ENCODE measurements around the gene SLC4A9.

Gene SLC4A9

DNA sequence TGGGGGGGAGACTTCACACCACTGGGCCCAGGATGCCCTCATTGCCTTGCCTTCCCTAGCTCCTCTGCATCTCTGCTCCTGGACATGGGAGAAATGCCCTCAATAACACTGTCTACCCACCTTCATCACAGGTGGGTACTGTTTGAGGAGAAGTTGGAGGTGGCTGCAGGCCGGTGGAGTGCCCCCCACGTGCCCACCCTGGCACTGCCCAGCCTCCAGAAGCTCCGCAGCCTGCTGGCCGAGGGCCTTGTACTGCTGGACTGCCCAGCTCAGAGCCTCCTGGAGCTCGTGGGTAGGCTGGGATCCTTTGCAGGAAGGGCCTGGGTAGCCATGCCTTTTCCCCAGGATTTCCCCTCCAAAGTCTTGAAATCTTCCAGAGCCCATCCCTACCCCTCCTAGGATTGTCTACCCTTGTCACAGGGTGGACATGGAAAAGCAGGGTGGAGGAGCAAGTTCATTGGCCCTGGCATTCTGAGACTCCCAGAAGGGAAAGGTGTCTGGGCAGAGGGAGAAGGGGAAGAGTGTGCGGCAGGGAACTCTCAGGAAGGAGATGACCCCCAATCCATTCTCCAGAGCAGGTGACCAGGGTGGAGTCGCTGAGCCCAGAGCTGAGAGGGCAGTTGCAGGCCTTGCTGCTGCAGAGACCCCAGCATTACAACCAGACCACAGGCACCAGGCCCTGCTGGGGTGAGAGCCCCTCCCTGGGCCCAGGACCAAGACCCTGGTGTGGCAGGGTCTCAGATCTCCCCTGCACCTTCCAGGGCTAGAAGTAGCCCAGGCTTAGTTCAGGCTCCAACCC lies 886 bp downstream of the SLC4A9 start:
- no peak for DNase-seq (ENCODE audit: low read depth in 2 of 2, low spot score in 1 of 2)

DNA sequence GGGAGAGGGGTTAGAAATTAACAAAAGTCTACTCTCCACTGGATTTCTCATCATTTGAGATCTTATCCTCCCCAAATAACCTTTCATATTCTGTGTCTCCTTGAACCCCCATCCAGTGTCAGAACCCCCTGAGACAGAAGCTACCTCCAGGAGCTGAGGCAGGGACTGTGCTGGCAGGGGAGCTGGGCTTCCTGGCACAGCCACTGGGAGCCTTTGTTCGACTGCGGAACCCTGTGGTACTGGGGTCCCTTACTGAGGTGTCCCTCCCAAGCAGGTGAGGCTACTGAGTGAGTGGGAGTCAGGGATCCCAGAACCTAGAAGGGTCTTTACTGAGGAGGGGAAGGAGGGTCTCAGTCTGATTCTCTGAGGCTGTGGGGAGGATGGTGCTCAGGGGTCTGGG lies 1.9 kb downstream of the SLC4A9 start:
- DNase-seq (ENCODE audit: low read depth in 2 of 2, low spot score in 1 of 2) = no peak

DNA sequence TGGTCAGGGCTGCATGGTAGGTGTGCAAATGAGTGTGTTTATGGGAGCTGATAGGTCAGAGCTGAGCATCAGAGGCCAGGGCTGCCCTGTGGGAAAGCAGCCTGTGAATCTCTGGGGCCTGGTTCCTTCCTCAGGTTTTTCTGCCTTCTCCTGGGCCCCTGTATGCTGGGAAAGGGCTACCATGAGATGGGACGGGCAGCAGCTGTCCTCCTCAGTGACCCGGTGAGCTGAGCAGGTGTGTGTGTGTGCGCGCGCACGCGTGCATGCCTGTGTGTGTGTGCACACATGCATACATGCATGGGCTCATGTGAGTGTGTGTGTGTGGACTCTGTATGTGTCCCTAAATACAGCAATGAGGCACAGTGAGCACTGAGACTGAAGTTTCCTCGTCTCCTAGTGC lies 2.3 kb downstream of the SLC4A9 start:
- no peak for DNase-seq (ENCODE audit: low read depth in 2 of 2, low spot score in 1 of 2)

DNA sequence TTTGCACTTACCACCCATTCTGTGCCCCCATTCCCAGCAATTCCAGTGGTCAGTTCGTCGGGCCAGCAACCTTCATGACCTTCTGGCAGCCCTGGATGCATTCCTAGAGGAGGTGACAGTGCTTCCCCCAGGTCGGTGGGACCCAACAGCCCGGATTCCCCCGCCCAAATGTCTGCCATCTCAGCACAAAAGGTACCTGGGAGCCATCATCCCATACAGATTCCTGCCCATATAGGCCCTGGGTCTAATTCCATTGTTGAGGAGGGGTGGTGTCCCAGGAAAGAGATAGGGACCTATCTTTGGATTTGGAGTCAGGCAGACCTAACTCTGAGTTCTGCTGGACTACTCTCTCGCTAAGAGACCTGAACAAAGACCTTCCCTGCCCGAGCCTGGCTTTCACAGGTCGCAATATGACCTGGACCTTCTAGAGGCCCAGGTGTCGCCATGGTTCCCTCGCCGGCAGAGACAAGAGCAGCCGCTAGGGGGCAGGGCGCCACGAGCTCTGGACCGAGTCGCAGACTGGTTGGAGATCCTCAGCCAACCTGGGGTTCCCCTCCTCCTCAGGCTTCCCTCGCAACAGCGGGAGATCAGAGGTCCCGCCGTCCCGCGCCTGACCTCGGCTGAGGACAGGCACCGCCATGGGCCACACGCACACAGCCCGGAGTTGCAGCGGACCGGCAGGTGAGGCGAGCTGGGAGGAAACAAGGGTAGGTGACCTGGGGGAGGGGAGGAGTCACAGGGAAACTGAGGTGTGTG lies 3.1 kb downstream of the SLC4A9 start:
- peak; percentile 53 to 64 for DNase-seq (ENCODE audit: low read depth in 2 of 2, low spot score in 1 of 2)

DNA sequence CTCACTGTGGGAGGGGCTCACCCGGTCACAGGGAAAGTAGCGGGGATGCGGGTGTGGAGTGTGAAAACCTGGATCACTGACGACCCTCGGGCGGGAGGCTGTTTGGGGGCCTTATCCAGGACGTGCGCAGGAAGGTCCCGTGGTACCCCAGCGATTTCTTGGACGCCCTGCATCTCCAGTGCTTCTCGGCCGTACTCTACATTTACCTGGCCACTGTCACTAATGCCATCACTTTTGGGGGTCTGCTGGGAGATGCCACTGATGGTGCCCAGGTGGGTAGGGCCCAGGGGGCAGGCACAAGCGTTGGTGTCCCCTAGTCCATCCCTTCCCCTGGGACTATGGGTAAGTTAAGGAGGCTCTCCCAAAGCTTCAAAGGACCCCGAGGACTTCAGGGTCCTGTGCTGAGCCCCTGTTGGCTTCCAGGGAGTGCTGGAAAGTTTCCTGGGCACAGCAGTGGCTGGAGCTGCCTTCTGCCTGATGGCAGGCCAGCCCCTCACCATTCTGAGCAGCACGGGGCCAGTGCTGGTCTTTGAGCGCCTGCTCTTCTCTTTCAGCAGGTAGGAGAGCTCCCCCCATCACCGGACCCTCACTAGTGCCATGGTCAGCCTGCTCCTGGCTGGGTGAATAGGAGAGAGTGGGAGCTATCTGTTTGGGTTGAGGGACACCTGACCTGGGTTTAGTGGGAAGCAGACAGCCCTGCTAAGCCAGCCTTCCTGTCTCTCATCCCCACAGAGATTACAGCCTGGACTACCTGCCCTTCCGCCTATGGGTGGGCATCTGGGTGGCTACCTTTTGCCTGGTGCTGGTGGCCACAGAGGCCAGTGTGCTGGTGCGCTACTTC lies 3.9 kb downstream of the SLC4A9 start:
- no peak for DNase-seq (ENCODE audit: low read depth in 2 of 2, low spot score in 1 of 2)

DNA sequence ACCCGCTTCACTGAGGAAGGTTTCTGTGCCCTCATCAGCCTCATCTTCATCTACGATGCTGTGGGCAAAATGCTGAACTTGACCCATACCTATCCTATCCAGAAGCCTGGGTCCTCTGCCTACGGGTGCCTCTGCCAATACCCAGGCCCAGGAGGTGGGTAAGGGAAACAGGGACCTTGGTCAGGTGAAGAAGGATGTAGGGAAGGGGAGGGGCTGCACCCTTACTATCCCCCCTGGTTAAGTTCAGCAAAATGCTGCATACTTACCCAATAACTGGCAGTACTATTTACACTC lies 4.4 kb downstream of the SLC4A9 start:
- DNase-seq (ENCODE audit: low read depth in 2 of 2, low spot score in 1 of 2) = no peak

DNA sequence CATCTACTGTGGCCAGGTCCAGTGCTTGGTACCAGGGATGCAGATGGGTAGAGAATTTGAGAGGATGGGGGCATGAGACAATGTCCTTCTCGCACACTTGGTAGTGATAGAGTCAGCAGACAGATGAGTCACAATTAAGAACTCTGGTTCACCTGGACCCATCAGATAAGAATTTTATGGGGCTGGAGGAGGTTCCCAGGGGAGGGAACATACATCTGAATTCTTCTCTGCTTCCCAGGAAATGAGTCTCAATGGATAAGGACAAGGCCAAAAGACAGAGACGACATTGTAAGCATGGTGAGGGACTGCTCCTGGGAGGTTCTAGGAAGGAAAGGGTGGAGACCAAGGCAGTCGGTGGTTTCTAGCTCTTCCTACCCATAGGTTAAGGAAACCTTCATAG lies 5.3 kb downstream of the SLC4A9 start:
- no peak for DNase-seq (ENCODE audit: low read depth in 2 of 2, low spot score in 1 of 2)

DNA sequence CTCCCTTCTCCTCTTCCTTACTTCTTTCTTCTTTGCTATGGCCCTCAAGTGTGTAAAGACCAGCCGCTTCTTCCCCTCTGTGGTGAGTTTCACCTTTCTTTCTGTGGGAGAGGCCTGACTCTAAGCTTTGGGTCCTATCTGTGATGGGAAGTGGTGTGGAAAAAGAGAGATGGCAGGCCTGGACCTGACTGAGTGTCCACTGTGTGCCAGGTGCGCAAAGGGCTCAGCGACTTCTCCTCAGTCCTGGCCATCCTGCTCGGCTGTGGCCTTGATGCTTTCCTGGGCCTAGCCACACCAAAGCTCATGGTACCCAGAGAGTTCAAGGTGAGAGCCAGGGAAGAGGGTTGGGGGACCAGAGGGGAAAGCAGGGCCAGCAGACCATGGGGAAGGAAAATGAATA lies 5.9 kb downstream of the SLC4A9 start:
- no peak for DNase-seq (ENCODE audit: low read depth in 2 of 2, low spot score in 1 of 2)

DNA sequence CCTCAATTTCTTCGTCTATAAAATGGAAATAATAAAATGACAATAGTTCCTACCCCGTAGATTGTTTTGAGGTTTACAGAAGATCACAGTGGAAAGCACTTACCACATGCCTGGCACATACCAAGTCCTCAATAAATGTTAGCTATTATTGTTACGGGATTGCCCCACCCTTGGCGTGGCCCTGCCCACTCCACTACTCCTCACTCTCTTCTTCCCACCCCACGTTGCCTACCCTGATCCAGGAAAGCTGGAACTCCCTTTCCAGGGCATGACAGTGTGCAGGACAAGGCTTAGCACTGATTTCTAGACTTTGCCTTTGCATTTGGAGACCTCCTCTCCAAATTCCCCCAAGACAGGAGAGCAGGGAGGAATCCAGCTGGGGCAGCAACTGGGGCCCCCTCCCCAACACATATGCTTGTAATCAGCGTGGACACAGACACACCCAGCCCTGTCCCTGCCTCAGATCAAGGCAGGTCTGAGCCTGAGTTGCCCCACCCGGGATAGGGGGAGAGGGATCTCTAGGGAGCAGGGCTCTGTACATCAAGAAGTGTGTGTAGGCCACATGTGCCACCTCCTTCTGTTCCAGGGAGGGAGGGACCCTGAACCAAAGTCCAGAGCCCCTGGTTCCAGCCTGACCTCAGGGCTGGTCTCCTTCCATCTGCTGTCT lies 6.7 kb downstream of the SLC4A9 start:
- DNase-seq (ENCODE audit: low read depth in 2 of 2, low spot score in 1 of 2) = no peak

DNA sequence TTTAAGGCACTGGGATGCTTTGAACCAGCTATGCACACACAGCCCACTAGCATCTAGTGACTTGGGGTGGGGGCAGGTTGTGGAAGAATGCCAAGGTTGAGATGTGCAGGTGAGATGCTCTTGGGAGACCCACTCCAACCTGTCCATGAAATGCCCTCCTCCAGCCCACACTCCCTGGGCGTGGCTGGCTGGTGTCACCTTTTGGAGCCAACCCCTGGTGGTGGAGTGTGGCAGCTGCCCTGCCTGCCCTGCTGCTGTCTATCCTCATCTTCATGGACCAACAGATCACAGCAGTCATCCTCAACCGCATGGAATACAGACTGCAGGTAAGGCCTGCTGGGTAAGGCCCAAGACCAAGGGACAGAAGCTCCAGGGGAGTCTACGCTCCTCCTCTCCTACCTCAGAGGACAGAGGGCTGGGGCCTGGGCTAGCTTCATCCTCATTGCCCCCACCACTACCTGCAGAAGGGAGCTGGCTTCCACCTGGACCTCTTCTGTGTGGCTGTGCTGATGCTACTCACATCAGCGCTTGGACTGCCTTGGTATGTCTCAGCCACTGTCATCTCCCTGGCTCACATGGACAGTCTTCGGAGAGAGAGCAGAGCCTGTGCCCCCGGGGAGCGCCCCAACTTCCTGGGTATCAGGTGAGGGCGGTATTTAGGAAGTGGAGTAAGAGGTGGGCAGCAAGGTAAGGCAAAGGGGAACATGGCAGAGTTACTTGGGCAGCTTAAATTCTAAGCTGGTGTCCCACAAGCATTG lies 7.4 kb downstream of the SLC4A9 start:
- no peak for DNase-seq (ENCODE audit: low read depth in 2 of 2, low spot score in 1 of 2)

DNA sequence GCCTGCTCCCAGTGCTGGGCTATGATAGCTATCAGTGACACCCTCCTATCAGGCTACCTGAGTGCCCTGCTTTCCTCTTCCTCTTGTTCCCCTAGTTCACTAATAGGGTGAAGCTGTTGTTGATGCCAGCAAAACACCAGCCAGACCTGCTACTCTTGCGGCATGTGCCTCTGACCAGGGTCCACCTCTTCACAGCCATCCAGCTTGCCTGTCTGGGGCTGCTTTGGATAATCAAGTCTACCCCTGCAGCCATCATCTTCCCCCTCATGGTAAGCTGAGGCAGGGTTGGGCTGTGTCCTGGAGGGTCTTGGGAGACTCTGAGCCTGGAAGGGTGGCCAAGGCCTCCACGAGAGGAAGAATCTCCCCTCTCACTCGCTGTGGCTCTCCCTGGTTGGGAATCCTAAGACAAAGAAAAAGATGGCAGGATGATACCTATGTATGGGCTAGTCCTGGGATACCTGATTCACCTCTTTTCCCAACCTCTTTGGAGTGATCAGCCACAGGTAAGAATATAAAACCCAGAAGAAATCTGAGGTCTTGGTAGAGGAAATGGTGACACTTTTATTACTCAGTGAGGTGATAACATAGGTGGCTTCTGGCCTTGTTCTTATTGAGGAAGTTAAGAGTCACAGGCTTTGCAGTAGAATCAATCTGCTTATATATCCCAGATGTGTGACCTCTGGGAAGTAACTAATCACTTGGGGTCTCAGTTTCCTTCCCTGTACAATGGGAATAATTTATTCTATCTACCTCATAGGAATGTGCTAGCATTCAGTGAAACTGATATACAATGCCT lies 11.6 kb downstream of the SLC4A9 start:
- no peak for DNase-seq (ENCODE audit: low read depth in 2 of 2, low spot score in 1 of 2)

DNA sequence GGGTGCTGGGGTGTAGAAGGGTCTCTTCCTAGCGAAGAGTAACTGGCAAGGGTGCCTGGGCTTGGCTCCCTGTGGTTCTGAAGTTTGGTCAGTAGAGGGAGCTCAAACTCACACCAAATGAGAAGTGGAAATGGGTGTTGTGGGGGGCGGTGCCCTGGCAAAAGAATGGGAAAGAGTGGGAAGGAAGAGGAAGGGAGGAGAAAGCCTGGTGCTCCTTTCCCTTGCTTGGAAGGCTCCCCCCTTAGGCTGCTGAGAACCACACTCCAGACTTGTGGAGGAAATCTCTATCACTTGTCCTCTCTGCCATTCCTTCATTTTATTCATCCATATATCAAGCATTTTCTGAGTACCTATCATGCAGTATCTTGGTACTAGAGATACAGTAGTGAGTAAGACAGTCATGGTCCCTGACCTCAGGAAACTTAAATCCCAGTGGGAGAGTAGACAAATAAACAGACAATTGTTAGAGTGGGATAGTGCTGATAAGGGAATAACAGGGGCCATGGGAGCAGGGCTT lies 13.0 kb downstream of the SLC4A9 start:
- peak in 1 of 2 donors; percentile 6 for DNase-seq (ENCODE audit: low read depth in 2 of 2, low spot score in 1 of 2)

DNA sequence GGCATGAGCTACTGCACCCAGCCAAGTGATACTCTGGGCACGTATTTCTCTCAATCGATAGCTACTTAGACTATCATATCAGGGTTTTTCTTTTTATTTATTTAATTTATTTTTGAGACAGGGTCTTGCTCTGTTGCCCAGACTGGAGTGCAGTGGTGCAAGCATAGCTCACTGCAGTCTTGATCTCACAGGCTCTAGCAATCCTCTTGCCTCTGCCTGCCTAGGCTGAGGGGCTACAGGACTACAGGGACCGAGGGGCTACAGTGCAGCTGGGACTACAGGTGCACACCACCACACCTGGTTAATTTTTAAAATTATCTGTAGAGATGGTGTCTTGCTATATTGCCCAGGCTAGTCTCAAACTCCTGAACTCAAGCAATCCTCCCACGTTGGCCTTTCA lies 21.4 kb downstream of the SLC4A9 start:
- no peak for DNase-seq (ENCODE audit: low read depth in 2 of 2, low spot score in 1 of 2)

DNA sequence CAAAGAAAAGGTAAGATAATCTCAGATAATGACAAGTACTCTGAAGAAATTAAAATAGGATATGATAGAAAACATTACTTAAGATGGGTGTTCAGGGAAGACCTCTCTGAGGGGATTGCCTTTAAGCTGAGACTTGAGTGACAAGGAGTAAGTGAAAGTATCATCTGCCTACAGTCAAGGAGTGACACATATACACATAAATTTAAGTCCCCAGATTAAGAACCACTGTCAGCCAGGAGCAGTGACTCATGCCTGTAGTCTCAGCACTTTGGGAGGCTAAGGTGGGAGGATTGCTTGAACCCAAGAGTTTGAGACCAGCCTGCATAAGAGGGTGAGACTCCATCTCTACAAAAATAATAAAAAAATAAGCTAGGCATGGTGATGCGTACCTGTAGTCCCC lies 22.0 kb downstream of the SLC4A9 start:
- no peak for DNase-seq (ENCODE audit: low read depth in 2 of 2, low spot score in 1 of 2)

DNA sequence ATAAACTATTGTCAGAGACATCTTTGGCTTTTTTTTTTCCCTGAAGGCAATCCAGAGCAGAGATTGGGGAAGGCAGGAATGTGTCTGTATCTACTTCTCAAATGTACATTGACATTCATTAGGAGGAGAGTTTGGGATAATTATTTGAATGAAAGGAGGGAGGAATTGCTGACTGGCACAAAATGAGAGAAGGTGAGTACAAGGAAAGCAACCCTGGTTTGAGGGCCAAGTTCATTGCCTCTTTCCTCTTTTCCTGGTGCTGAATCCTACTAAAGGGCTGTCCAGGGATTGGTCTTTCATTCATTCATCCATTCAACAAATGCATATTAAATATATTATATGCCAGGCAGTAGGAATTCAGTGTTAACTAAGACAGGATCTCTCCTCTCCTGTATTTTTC lies 22.9 kb downstream of the SLC4A9 start:
- DNase-seq (ENCODE audit: low read depth in 2 of 2, low spot score in 1 of 2) = no peak

DNA sequence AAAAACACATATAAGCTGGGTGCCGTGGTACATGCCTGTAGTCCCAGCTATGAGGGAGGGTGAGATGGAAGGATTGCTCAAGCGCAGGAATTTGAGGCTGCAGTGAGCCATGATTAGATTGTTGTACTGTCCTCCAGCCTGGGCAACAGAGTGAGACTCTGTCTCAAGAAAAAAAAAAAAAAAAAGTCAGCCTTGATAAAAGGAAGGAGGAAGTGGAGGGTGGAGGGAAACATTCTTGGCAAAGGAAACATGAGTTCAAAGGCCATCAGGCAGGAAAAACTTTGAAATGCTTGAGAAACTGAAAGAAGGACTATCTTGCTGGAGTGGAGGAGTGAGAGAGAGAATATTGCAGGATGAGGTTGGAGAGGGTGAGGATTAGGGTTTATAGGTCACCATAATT lies 23.3 kb downstream of the SLC4A9 start:
- no peak for DNase-seq (ENCODE audit: low read depth in 2 of 2, low spot score in 1 of 2)

DNA sequence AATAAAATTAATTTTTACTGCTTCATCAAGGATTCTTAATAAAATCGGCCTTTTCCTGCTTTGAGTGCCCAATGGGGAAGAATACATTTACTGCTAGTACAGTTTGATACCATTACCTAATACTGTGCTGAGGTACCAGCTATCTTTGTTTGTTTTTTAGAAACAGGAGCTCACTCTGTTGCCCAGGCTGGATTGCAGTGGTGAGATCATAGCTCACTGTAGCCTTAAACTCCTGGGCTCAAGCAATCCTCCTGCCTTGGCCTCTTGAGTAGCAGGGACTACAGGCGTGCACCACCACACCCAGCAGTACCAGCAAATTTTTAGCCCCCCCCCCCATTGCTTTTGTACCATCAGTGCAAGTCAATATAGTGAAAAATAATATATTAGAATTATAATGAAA lies 28.1 kb downstream of the SLC4A9 start:
- no peak for DNase-seq (ENCODE audit: low read depth in 2 of 2, low spot score in 1 of 2)

DNA sequence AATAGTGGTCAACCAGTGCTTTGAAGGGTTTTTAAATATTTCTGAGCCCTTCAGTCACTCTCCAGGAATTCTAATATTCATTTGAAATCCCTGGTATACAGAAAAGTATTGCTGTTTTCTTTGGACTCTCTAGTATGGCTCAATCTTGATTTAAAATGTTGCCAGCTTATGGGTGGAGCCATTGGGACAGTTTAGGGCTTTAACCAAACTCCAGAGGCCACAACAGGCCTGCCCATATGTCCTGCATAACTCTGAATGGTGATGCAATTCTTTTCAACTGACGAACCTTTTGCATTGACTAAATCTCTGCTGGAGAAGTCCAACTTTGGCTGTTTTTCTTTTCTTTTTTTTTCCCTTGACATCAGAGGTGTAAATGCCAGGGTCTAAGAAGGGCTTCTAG lies 31.3 kb downstream of the SLC4A9 start:
- no peak for DNase-seq (ENCODE audit: low read depth in 2 of 2, low spot score in 1 of 2)

DNA sequence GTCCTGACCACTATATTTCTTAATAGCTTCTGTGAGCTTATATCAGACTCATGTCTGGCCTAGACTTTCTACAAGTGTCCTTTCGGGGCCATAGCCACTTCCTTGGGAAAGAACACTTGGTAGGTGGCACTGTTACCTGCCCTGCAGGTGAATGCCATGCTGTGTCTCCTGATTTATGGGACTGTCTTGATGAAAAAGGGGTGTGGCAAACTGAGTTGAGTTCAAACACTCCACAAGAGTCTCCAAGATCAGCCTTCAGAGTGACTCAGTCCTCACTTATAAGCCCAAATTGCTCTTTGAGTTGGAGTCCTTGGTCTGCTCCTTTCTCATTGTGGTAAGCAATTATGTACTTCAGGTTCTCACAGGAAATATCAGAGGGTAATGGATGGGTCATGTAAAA lies 31.7 kb downstream of the SLC4A9 start:
- DNase-seq (ENCODE audit: low read depth in 2 of 2, low spot score in 1 of 2) = no peak

DNA sequence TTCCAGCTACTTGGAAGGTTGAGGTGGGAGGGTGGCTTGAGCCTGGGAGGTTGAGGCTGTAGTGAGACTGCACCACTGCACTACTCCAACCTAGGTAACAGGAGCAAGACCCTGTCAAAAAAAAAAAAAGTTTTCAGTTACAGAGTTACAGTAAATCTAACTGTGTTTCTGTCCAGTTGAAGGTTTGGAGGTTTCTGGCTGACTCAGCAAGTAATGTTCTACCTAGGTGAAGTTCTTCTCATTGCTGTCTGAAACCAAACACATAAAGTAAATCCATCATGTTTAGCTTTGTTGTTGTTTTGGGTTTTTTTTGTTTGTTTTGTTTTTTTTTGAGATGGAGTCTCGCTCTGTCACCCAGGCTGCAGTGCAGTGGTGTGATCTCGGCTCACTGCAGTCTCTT lies 33.7 kb downstream of the SLC4A9 start:
- DNase-seq (ENCODE audit: low read depth in 2 of 2, low spot score in 1 of 2) = no peak

All from stimulated activated CD8-positive, alpha-beta memory T cell treated with anti-CD3 and anti-CD28 coated beads, Interleukin-4, amount 100 ng/mL, for 4 hours (primary cell).